GM18861 (cell line): Measurements from ENCODE around the gene POC1A.

ENCODE experiments used
- ATAC-seq: cut with Tn5 transposase; IDR thresholded peaks from one replicate; pipeline ENCODE4 v1.9.1; 2021; ENCODE audit not compliant: unreplicated experiment

POC1A gene

GRCh38 chr3:52086976-52087663 is 67.1 kb downstream of the POC1A start:
- no peak for ATAC-seq

GRCh38 chr3:52086461-52086860 is 67.8 kb downstream of the POC1A start:
- ATAC-seq: no peak

- no peak for ATAC-seq
These were observed 68.4 kb downstream of the POC1A start for GRCh38 chr3:52085681-52086282.

GRCh38 chr3:52084954-52085680 is 69.1 kb downstream of the POC1A start:
- no peak for ATAC-seq

- no peak for ATAC-seq
These were observed 69.8 kb downstream of the POC1A start for GRCh38 chr3:52084216-52084945.

GRCh38 chr3:52083556-52084087 is 70.6 kb downstream of the POC1A start:
- ATAC-seq: no peak

GRCh38 chr3:52082951-52083350 is 71.3 kb downstream of the POC1A start:
- ATAC-seq: no peak

GRCh38 chr3:52080830-52081719 is 73.1 kb downstream of the POC1A start:
- ATAC-seq: no peak

- ATAC-seq: no peak
These were observed 74.3 kb downstream of the POC1A start for GRCh38 chr3:52079958-52080357.

- ATAC-seq: no peak
These were observed 75.3 kb downstream of the POC1A start for GRCh38 chr3:52078781-52079560.

- no peak for ATAC-seq
These were observed 76.3 kb downstream of the POC1A start for GRCh38 chr3:52077925-52078324.

GRCh38 chr3:52076896-52077780 is 77.1 kb downstream of the POC1A start:
- no peak for ATAC-seq

- ATAC-seq: no peak
These were observed 80.7 kb downstream of the POC1A start for GRCh38 chr3:52073490-52073889.

GRCh38 chr3:52072471-52072870 is 81.8 kb downstream of the POC1A start:
- no peak for ATAC-seq

GRCh38 chr3:52072020-52072419 is 82.2 kb downstream of the POC1A start:
- no peak for ATAC-seq

- no peak for ATAC-seq
These were observed 83.2 kb downstream of the POC1A start for GRCh38 chr3:52070724-52071621.

GRCh38 chr3:52069855-52070254 is 84.4 kb downstream of the POC1A start:
- ATAC-seq: no peak

- ATAC-seq: no peak
These were observed 85.1 kb downstream of the POC1A start for GRCh38 chr3:52069135-52069534.
